ENCODE results near the gene GPR15.

GPR15 gene

GRCh38 chr3:98501270-98501669, 30.5 kb upstream of the GPR15 start:
- Mint-ChIP-seq H3K27ac (no peak overlapping the region), H3K36me3 (ENCODE audit: low read depth) (no peaks in the 10 kb centered on the region), H3K4me1 (no peaks in the 10 kb centered on the region), H3K9me3 (no peaks in the 10 kb centered on the region), H3K4me3 (no peak overlapping the region), H3K27me3 (ENCODE audit: low read depth, poor library complexity) (peaks cover 4% of the 10 kb centered on the region)
- TF ChIP-seq, protein P1, sequence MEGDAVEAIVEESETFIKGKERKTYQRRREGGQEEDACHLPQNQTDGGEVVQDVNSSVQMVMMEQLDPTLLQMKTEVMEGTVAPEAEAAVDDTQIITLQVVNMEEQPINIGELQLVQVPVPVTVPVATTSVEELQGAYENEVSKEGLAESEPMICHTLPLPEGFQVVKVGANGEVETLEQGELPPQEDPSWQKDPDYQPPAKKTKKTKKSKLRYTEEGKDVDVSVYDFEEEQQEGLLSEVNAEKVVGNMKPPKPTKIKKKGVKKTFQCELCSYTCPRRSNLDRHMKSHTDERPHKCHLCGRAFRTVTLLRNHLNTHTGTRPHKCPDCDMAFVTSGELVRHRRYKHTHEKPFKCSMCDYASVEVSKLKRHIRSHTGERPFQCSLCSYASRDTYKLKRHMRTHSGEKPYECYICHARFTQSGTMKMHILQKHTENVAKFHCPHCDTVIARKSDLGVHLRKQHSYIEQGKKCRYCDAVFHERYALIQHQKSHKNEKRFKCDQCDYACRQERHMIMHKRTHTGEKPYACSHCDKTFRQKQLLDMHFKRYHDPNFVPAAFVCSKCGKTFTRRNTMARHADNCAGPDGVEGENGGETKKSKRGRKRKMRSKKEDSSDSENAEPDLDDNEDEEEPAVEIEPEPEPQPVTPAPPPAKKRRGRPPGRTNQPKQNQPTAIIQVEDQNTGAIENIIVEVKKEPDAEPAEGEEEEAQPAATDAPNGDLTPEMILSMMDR (IDR thresholded peaks at IDR 0.05) = no peak
- no peak for DNase-seq

GRCh38 chr3:98501863-98502576, 29.8 kb upstream of the GPR15 start:
- no peaks in the 10 kb centered on the region for H3K9me3 Mint-ChIP-seq
- no peaks in the 10 kb centered on the region for H3K36me3 Mint-ChIP-seq (ENCODE audit: low read depth)

GRCh38 chr3:98504539-98504938, 27.2 kb upstream of the GPR15 start:
- H3K36me3 Mint-ChIP-seq (ENCODE audit: low read depth) = no peaks in the 10 kb centered on the region
- peaks cover 3% of the 10 kb centered on the region for H3K4me1 Mint-ChIP-seq
- H3K4me3 Mint-ChIP-seq = no peak overlapping the region
- H3K27me3 Mint-ChIP-seq (ENCODE audit: low read depth, poor library complexity) = peaks cover 4% of the 10 kb centered on the region
- no peaks in the 10 kb centered on the region for H3K9me3 Mint-ChIP-seq
- TF ChIP-seq, protein P1 (IDR thresholded peaks at IDR 0.05) = no peak
- DNase-seq = no peak
- H3K27ac Mint-ChIP-seq = no peak overlapping the region

More at GRCh38 chr3:98501863-98502576, 29.8 kb upstream of the GPR15 start:
- H3K27me3 Mint-ChIP-seq (ENCODE audit: low read depth, poor library complexity) = peaks cover 4% of the 10 kb centered on the region
- no peak overlapping the region for H3K27ac Mint-ChIP-seq
- no peak overlapping the region for H3K4me3 Mint-ChIP-seq
- no peaks in the 10 kb centered on the region for H3K4me1 Mint-ChIP-seq
- no peak for DNase-seq
- TF ChIP-seq, protein P1 (IDR thresholded peaks at IDR 0.05) = no peak

- no peak overlapping the region for H3K4me3 Mint-ChIP-seq
- H3K27ac Mint-ChIP-seq = no peak overlapping the region
- DNase-seq = no peak
- TF ChIP-seq, protein P1 (IDR thresholded peaks at IDR 0.05) = no peak
- peaks cover 3% of the 10 kb centered on the region for H3K4me1 Mint-ChIP-seq
- H3K9me3 Mint-ChIP-seq = no peaks in the 10 kb centered on the region
- H3K36me3 Mint-ChIP-seq (ENCODE audit: low read depth) = no peaks in the 10 kb centered on the region
- H3K27me3 Mint-ChIP-seq (ENCODE audit: low read depth, poor library complexity) = no peaks in the 10 kb centered on the region
Measured at GRCh38 chr3:98508582-98508981, 23.2 kb upstream of the GPR15 start.

- no peaks in the 10 kb centered on the region for H3K9me3 Mint-ChIP-seq
Measured at GRCh38 chr3:98512576-98512975, 19.2 kb upstream of the GPR15 start.

More at GRCh38 chr3:98512576-98512975, 19.2 kb upstream of the GPR15 start:
- TF ChIP-seq, protein P1 (IDR thresholded peaks at IDR 0.05) = no peak
- no peak overlapping the region for H3K27ac Mint-ChIP-seq
- peaks cover 3% of the 10 kb centered on the region for H3K4me1 Mint-ChIP-seq
- H3K4me3 Mint-ChIP-seq = no peak overlapping the region
- H3K27me3 Mint-ChIP-seq (ENCODE audit: low read depth, poor library complexity) = no peaks in the 10 kb centered on the region
- DNase-seq = no peak
- H3K36me3 Mint-ChIP-seq (ENCODE audit: low read depth) = peaks cover 22% of the 10 kb centered on the region
